GM23248 (cell line): ENCODE results near the gene OCLN. TPM values are rescaled to one million over a fixed set of nuclear protein-coding genes. Genes with fewer than 3 reads are reported as not detected.
A peak's percentile ranks its signal among the peaks of the same experiment; 100 is the strongest.
"Not testable (repeated sequence)": the region's sequence is repeated elsewhere in the genome, so short reads cannot be mapped to it uniquely, and the experiment has no call there.

Experiments
- DNase-seq: peaks from one replicate; pipeline ENCODE4 v3.0.0-alpha.2; 2015
- H2AFZ ChIP-seq: fragments of 200-600 bp; sonication (generic); 2 replicates; pipeline ENCODE4 v1.6.1; 2016; ENCODE audit warnings: antibody characterized with exemption
- H3F3A ChIP-seq: fragments of 200-600 bp; sonication (generic); 2 replicates; pipeline ENCODE4 v1.6.1; 2016; ENCODE audit warnings: mild to moderate bottlenecking, antibody characterized with exemption, mixed run types; ENCODE audit not compliant: insufficient read depth
- H3K27ac ChIP-seq: fragments of 200-600 bp; sonication (generic); 2 replicates; pipeline ENCODE4 v1.5.1; 2016; ENCODE audit warnings: mild to moderate bottlenecking
- H3K27me3 ChIP-seq: fragments of 200-600 bp; sonication (generic); replicated peaks from 2 replicates; pipeline ENCODE4 v1.6.1; 2016; ENCODE audit warnings: mild to moderate bottlenecking; ENCODE audit not compliant: insufficient read depth
- H3K36me3 ChIP-seq: fragments of 200-600 bp; sonication (generic); 2 replicates; pipeline ENCODE4 v1.6.1; 2016; ENCODE audit warnings: low read depth, mild to moderate bottlenecking
- H3K4me1 ChIP-seq: fragments of 200-600 bp; sonication (generic); 2 replicates; pipeline ENCODE4 v1.6.1; 2016; ENCODE audit warnings: mild to moderate bottlenecking; ENCODE audit not compliant: insufficient read depth
- H3K4me2 ChIP-seq: fragments of 200-600 bp; sonication (generic); one replicate; pipeline ENCODE4 v1.6.1; 2016; ENCODE audit warnings: mild to moderate bottlenecking; ENCODE audit not compliant: unreplicated experiment
- H3K4me3 ChIP-seq: fragments of 200-600 bp; sonication (generic); 2 replicates; pipeline ENCODE4 v1.5.1; 2016; ENCODE audit warnings: mild to moderate bottlenecking
- H3K79me2 ChIP-seq: fragments of 200-600 bp; sonication (generic); 2 replicates; pipeline ENCODE4 v1.6.1; 2016; ENCODE audit warnings: mild to moderate bottlenecking; ENCODE audit not compliant: insufficient read depth
- H3K9ac ChIP-seq: fragments of 200-600 bp; sonication (generic); 2 replicates; pipeline ENCODE4 v1.6.1; 2016; ENCODE audit warnings: mild to moderate bottlenecking
- H3K9me2 ChIP-seq: fragments of 200-600 bp; sonication (generic); 2 replicates; pipeline ENCODE4 v1.6.1; 2016; ENCODE audit warnings: mixed run types, mild to moderate bottlenecking, moderate library complexity; ENCODE audit not compliant: insufficient read depth
- H3K9me3 ChIP-seq: fragments of 200-600 bp; sonication (generic); one replicate; pipeline ENCODE4 v1.6.1; 2017; ENCODE audit warnings: low read depth
- H4K20me1 ChIP-seq: fragments of 200-600 bp; sonication (generic); 2 replicates; pipeline ENCODE4 v1.6.0; 2016; ENCODE audit not compliant: insufficient read depth
- EZH2 ChIP-seq: fragments of 200-600 bp; sonication (generic); IDR thresholded peaks from 2 replicates; pipeline ENCODE4 v1.6.1; 2018; ENCODE audit warnings: antibody characterized with exemption, mild to moderate bottlenecking; ENCODE audit not compliant: insufficient read depth, poor library complexity, severe bottlenecking
- EZH2phosphoT487 ChIP-seq: fragments of 200-600 bp; sonication (generic); IDR thresholded peaks from 2 replicates; pipeline ENCODE4 v1.6.1; 2018; ENCODE audit warnings: antibody characterized with exemption, moderate library complexity, mild to moderate bottlenecking, low read depth; ENCODE audit not compliant: insufficient read depth
- WGBS, 2 experiments: methylation state at CpG; one replicate each; pipeline ENCODE4 v1.1.6; 2015 to 2017; ENCODE audit warnings: low lambda C conversion rate in 2 of 2, low coverage in 1 of 2; ENCODE audit errors: missing lambda C conversion rate in 2 of 2; 5-methylcytosine and 5-hydroxymethylcytosine counted together
- in situ Hi-C: fragments of 300-500 bp; cut with MboI; formaldehyde crosslinking; loops from 2 replicates; pipeline ENCODE4 v1.15.0; 2020
- polyA plus RNA-seq: library from polyadenylated mRNA; unstranded; fragments of >200 nt; fragmentation: Nextera tagmentation; extraction: Ambion mirVana; gene quantifications from 2 replicates; pipeline ENCODE4 v1.2.1, GENCODE V29; 2016
- total RNA-seq: library from RNA; depleted of rRNA; stranded (reverse); fragments of >200 nt; shearing (Covaris generic); gene quantifications from 2 replicates; pipeline ENCODE4 v1.2.3, GENCODE V29; 2014

Gene OCLN
- total and polyA plus RNA-seq, 2 experiments from 2014 or later = 0.59 to 1.7 TPM

- Histone ChIP-seq H3K4me2 (no peak overlapping the region), H3K79me2 (no peaks in the 10 kb centered on the region), H3K9me3 (no peaks in the 10 kb centered on the region), H3K27me3 (no peaks in the 10 kb centered on the region), H3K4me1 (no peaks in the 10 kb centered on the region), H3K9ac (no peak overlapping the region), H3K36me3 (no peaks in the 10 kb centered on the region), H3K27ac (no peak overlapping the region), H4K20me1 (no peaks in the 10 kb centered on the region), H3K9me2 (no peaks in the 10 kb centered on the region), H2AFZ (no peak overlapping the region), H3F3A (no peaks in the 10 kb centered on the region), H3K4me3 (no peak overlapping the region)
- 31 to 35% methylated on average over 3 of the region's 3 CpGs for WGBS, 2 experiments
- TF ChIP-seq EZH2phosphoT487 (no peak), EZH2 (no peak)
- in situ Hi-C loops = no loop called here
- DNase-seq = no peak
These were observed 38.8 kb downstream of the OCLN start for GRCh38 chr5:69531406-69531801.

GRCh38 chr5:69537911-69538310, 45.3 kb downstream of the OCLN start:
- H3K9me3 ChIP-seq, H3K27me3 ChIP-seq, H3K9me2 ChIP-seq, H3K9ac ChIP-seq, DNase-seq, H3F3A ChIP-seq, H3K36me3 ChIP-seq, H3K4me2 ChIP-seq, H2AFZ ChIP-seq, H4K20me1 ChIP-seq, in situ Hi-C loops, H3K4me1 ChIP-seq, H3K79me2 ChIP-seq, H3K27ac ChIP-seq, H3K4me3 ChIP-seq: not testable (repeated sequence)
- WGBS, 2 experiments = 63 to 75% methylated on average over 2 to 3 of the region's 3 CpGs

- H3K4me3 ChIP-seq, H3K4me2 ChIP-seq, H3K27ac ChIP-seq, H3K9ac ChIP-seq, H3K9me2 ChIP-seq, H3K36me3 ChIP-seq, H3K79me2 ChIP-seq, H4K20me1 ChIP-seq, H2AFZ ChIP-seq, H3K27me3 ChIP-seq, H3K9me3 ChIP-seq, H3K4me1 ChIP-seq, in situ Hi-C loops, H3F3A ChIP-seq, DNase-seq: not testable (repeated sequence)
- 95 to 100% methylated on average over 2 of the region's 2 CpGs for WGBS, 2 experiments
These were observed 46.1 kb downstream of the OCLN start for GRCh38 chr5:69538735-69539134.

- H3K4me3 ChIP-seq, in situ Hi-C loops, DNase-seq, H3K36me3 ChIP-seq, H3K27ac ChIP-seq, H3K27me3 ChIP-seq, H3K4me2 ChIP-seq, H3K9me2 ChIP-seq, H2AFZ ChIP-seq, H3K9ac ChIP-seq, H3K79me2 ChIP-seq, H3K4me1 ChIP-seq, H3F3A ChIP-seq, H4K20me1 ChIP-seq, H3K9me3 ChIP-seq: not testable (repeated sequence)
- WGBS, 2 experiments = no CpG with 5 or more reads among the region's 1 CpG
These were observed 48.8 kb downstream of the OCLN start for GRCh38 chr5:69541347-69541746.

- H3K9me2 ChIP-seq, H3K9ac ChIP-seq, H3K9me3 ChIP-seq, DNase-seq, H3K4me1 ChIP-seq, H3K36me3 ChIP-seq, H3K4me3 ChIP-seq, H3K27ac ChIP-seq, H4K20me1 ChIP-seq, H3F3A ChIP-seq, H3K79me2 ChIP-seq, H3K4me2 ChIP-seq, H3K27me3 ChIP-seq, H2AFZ ChIP-seq, in situ Hi-C loops: not testable (repeated sequence)
- WGBS, 2 experiments = no CpG with 5 or more reads among the region's 3 CpGs
These were observed 50.4 kb downstream of the OCLN start for GRCh38 chr5:69542838-69543618.

GRCh38 chr5:69544602-69545001, 52.0 kb downstream of the OCLN start:
- in situ Hi-C loops, H3K27me3 ChIP-seq: not testable (repeated sequence)
- WGBS, 2 experiments = no CpG with 5 or more reads among the region's 7 CpGs

GRCh38 chr5:69559908-69560330, 67.3 kb downstream of the OCLN start, which contains the start of gene GTF2H2C:
Gene GTF2H2C, plus strand, starts transcription at chr5:69560191. Its CDS starts 4,942 bp downstream, at chr5:69565133.
- H3F3A ChIP-seq, H3K4me1 ChIP-seq, H3K9me3 ChIP-seq, in situ Hi-C loops, H3K36me3 ChIP-seq, H3K27me3 ChIP-seq, H3K9me2 ChIP-seq, H4K20me1 ChIP-seq: not testable (repeated sequence)
- Histone ChIP-seq H3K79me2 (peaks cover 13% of the 10 kb centered on the region), H3K9ac (peak within 1 kb of the TSS; percentile 70), H2AFZ (peak within 1 kb of the TSS; percentile 99), H3K4me3 (peak within 1 kb of the TSS; percentile 71), H3K27ac (peak within 1 kb of the TSS; percentile 53), H3K4me2 (peak within 1 kb of the TSS; percentile 85)
- WGBS, 2 experiments = 1 to 3% methylated on average over 36 to 38 of the region's 40 CpGs
- DNase-seq = peak; percentile 83

More at GRCh38 chr5:69544602-69545001, 52.0 kb downstream of the OCLN start:
- not testable (repeated sequence) for H3K4me1 ChIP-seq, H3K9me2 ChIP-seq, H4K20me1 ChIP-seq, H3K4me2 ChIP-seq, H3K36me3 ChIP-seq, H2AFZ ChIP-seq, H3F3A ChIP-seq, H3K9ac ChIP-seq, DNase-seq, H3K27ac ChIP-seq, H3K9me3 ChIP-seq, H3K4me3 ChIP-seq, H3K79me2 ChIP-seq
